ENCODE results near the gene UPK3BL2. TPM values are rescaled to one million over a fixed set of nuclear protein-coding genes. Genes with fewer than 3 reads are reported as not detected.
"Not testable (repeated sequence)": the region's sequence is repeated elsewhere in the genome, so short reads cannot be mapped to it uniquely, and the experiment has no call there.

Gene UPK3BL2
- total and polyA plus RNA-seq, 2 of the 4 experiments (the other 2 are of a cell fraction): 0.18 to 5.7 TPM

DNA sequence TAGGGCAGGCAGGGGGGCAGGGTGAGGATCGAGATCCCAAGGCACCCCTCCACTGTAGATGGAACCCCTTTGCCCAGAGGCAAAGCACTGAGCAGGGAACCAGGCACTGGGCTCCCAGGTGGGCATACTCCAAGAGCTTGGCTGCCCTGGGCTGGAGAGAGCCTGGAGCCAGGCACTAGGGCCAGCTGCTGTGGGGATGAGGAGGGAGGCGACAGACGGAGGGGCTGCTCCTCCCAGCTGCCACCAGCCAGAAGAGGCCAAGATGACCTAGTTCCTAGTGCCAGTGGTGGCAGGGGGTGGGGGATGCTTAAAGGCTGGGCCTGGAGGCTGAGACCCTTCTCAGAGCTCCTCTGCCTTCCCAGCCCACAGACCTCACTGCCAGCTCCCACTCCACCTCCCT, 27.6 kb downstream of the UPK3BL2 start:
- H3K27ac ChIP-seq (ENCODE audit: insufficient read depth, low read length); H4K91ac ChIP-seq (ENCODE audit: insufficient read depth, low read depth, low read length); H2AK9ac ChIP-seq (replicated peaks; ENCODE audit: low read depth, low read length, poor library complexity); H3K9me3 ChIP-seq (ENCODE audit: control insufficient read depth, insufficient read depth, low read length); H2BK15ac ChIP-seq (ENCODE audit: low read depth, low read length); H2AK5ac ChIP-seq (ENCODE audit: low read depth, low read length); H3K4me2 ChIP-seq (ENCODE audit: low read depth, low read length); POLR2A ChIA-PET (ENCODE audit: unreplicated experiment); intact Hi-C loops (cut with micrococcal nuclease); H3K4me1 ChIP-seq (ENCODE audit: control insufficient read depth, insufficient read depth, low read length); H2AFZ ChIP-seq (replicated peaks; ENCODE audit: low read length, poor library complexity); H3K4ac ChIP-seq (ENCODE audit: low read depth, low read length); H3K4me3 ChIP-seq (ENCODE audit: insufficient read depth, low read depth, low read length); H3K9ac ChIP-seq (ENCODE audit: low read depth, low read length); H4K20me1 ChIP-seq (ENCODE audit: insufficient read depth, low read length); BruUV-seq (replicated peaks); CTCF ChIA-PET; H3K14ac ChIP-seq (replicated peaks; ENCODE audit: low read depth, low read length); ATAC-seq (ENCODE audit: low read depth); H3K36me3 ChIP-seq (ENCODE audit: control insufficient read depth, insufficient read depth, low read length); H3K18ac ChIP-seq (ENCODE audit: low read depth, low read length); H4K5ac ChIP-seq (ENCODE audit: low read depth, low read length); in situ Hi-C loops (cut with MboI; ENCODE audit: low sequenced_read_pairs); dilution Hi-C loops (cut with HindIII; ENCODE audit: low sequenced_read_pairs, unreplicated experiment); H2BK20ac ChIP-seq (ENCODE audit: low read depth, low read length); H3K9me1 ChIP-seq (ENCODE audit: insufficient read depth, low read length); H3K23ac ChIP-seq (ENCODE audit: low read depth, low read length); H4K8ac ChIP-seq (ENCODE audit: low read depth in 2 of 2, low read length in 2 of 2); H2BK5ac ChIP-seq (ENCODE audit: low read depth, low read length, poor library complexity, severe bottlenecking); H3K79me1 ChIP-seq (ENCODE audit: low read depth in 1 of 2, low read length in 2 of 2); H3K56ac ChIP-seq (ENCODE audit: extremely low read depth, insufficient read depth, low read length); DNase-seq; H2BK120ac ChIP-seq (ENCODE audit: low read depth, low read length); H3K27me3 ChIP-seq (ENCODE audit: control insufficient read depth, insufficient read depth, low read length): not testable (repeated sequence)
- WGBS, 2 experiments (ENCODE audit: extremely low coverage in 2 of 2, insufficient read length in 1 of 2): no CpG with 5 or more reads among the region's 3 CpGs

GRCh38 chr7:102514881-102515721, 28.4 kb downstream of the UPK3BL2 start:
- ATAC-seq (ENCODE audit: low read depth); H3K23ac ChIP-seq (ENCODE audit: low read depth, low read length); H2AK5ac ChIP-seq (ENCODE audit: low read depth, low read length); H3K79me1 ChIP-seq (ENCODE audit: low read depth in 1 of 2, low read length in 2 of 2); H2BK5ac ChIP-seq (ENCODE audit: low read depth, low read length, poor library complexity, severe bottlenecking); H4K91ac ChIP-seq (ENCODE audit: insufficient read depth, low read depth, low read length); H2BK15ac ChIP-seq (ENCODE audit: low read depth, low read length); in situ Hi-C loops (cut with MboI; ENCODE audit: low sequenced_read_pairs); H3K27ac ChIP-seq (ENCODE audit: insufficient read depth, low read length); H2AK9ac ChIP-seq (replicated peaks; ENCODE audit: low read depth, low read length, poor library complexity); H2AFZ ChIP-seq (replicated peaks; ENCODE audit: low read length, poor library complexity); POLR2A ChIA-PET (ENCODE audit: unreplicated experiment); H3K4me1 ChIP-seq (ENCODE audit: control insufficient read depth, insufficient read depth, low read length); intact Hi-C loops (cut with micrococcal nuclease); H3K4me2 ChIP-seq (ENCODE audit: low read depth, low read length); H3K9me1 ChIP-seq (ENCODE audit: insufficient read depth, low read length); CTCF ChIA-PET; H3K27me3 ChIP-seq (ENCODE audit: control insufficient read depth, insufficient read depth, low read length); H2BK20ac ChIP-seq (ENCODE audit: low read depth, low read length); BruUV-seq (replicated peaks); H3K4me3 ChIP-seq (ENCODE audit: insufficient read depth, low read depth, low read length); H4K20me1 ChIP-seq (ENCODE audit: insufficient read depth, low read length); H3K18ac ChIP-seq (ENCODE audit: low read depth, low read length); H3K14ac ChIP-seq (replicated peaks; ENCODE audit: low read depth, low read length); H4K8ac ChIP-seq (ENCODE audit: low read depth in 2 of 2, low read length in 2 of 2); DNase-seq; dilution Hi-C loops (cut with HindIII; ENCODE audit: low sequenced_read_pairs, unreplicated experiment); H3K36me3 ChIP-seq (ENCODE audit: control insufficient read depth, insufficient read depth, low read length); H4K5ac ChIP-seq (ENCODE audit: low read depth, low read length); H2BK120ac ChIP-seq (ENCODE audit: low read depth, low read length); H3K9ac ChIP-seq (ENCODE audit: low read depth, low read length); H3K9me3 ChIP-seq (ENCODE audit: control insufficient read depth, insufficient read depth, low read length); H3K4ac ChIP-seq (ENCODE audit: low read depth, low read length); H3K56ac ChIP-seq (ENCODE audit: extremely low read depth, insufficient read depth, low read length): not testable (repeated sequence)
- WGBS, 2 experiments (ENCODE audit: extremely low coverage in 2 of 2, insufficient read length in 1 of 2): no CpG with 5 or more reads among the region's 15 CpGs
